ENCODE data around the gene GABRB3.

- TF ChIP-seq, protein P1, sequence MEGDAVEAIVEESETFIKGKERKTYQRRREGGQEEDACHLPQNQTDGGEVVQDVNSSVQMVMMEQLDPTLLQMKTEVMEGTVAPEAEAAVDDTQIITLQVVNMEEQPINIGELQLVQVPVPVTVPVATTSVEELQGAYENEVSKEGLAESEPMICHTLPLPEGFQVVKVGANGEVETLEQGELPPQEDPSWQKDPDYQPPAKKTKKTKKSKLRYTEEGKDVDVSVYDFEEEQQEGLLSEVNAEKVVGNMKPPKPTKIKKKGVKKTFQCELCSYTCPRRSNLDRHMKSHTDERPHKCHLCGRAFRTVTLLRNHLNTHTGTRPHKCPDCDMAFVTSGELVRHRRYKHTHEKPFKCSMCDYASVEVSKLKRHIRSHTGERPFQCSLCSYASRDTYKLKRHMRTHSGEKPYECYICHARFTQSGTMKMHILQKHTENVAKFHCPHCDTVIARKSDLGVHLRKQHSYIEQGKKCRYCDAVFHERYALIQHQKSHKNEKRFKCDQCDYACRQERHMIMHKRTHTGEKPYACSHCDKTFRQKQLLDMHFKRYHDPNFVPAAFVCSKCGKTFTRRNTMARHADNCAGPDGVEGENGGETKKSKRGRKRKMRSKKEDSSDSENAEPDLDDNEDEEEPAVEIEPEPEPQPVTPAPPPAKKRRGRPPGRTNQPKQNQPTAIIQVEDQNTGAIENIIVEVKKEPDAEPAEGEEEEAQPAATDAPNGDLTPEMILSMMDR (IDR thresholded peaks at IDR 0.05; ENCODE audit: low read depth, low read length, poor library complexity, severe bottlenecking), result no peak
- TF ChIP-seq EZH2phosphoT487 (IDR thresholded peaks at IDR 0.05; ENCODE audit: borderline replicate concordance, low read length), result no peak
Observed at GRCh38 chr15:26550880-26551279, 222.0 kb downstream of the GABRB3 start.

All from DOHH2 (cell line).